HG03565 (cell line): ENCODE data around the gene ZNF697.

Experiments used
- ATAC-seq: cut with Tn5 transposase; IDR thresholded peaks from one replicate; pipeline ENCODE4 v1.9.1; 2021; ENCODE audit warnings: mild to moderate bottlenecking, moderate library complexity; ENCODE audit not compliant: unreplicated experiment

Gene ZNF697

DNA sequence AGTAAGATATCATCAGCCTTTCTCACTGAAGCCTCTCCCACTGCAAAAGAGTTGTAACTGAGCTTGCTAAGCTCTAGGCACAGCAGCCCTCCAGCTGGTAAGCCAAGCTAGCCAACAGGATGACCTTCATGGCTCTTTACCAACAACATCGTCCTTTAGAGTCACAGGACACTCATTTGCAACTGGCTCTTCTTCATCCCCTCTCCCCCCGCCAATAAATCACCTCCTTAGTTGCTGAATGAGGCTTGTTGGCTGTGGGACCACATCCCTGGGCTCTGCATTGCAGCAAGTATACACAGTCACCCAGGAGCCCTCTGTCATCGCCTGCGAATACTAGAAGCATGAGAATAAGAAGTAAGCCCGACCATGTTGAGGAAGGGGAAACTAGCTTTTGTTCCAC, 16.0 kb upstream of the ZNF697 start:
- no peak for ATAC-seq

DNA sequence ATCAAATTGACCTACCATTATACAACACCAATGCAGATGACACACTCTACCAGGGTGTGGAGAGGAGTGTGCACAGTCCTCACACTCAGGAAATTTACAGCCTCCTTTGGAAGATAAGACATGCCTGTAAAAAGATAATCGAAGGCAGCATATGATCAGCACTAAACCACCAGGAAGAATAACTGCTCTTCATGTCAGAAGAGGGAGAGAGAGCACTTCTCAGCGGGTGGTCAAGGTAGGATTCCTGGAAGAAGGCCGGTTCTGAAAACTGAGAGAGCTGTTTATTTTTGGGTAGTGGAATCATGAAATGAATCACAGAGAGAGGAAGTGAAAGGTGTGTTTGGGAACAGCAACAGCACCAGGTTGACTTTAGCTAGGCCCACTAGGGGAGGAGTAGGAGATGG, 14.0 kb upstream of the ZNF697 start:
- peak; percentile 77 for ATAC-seq

DNA sequence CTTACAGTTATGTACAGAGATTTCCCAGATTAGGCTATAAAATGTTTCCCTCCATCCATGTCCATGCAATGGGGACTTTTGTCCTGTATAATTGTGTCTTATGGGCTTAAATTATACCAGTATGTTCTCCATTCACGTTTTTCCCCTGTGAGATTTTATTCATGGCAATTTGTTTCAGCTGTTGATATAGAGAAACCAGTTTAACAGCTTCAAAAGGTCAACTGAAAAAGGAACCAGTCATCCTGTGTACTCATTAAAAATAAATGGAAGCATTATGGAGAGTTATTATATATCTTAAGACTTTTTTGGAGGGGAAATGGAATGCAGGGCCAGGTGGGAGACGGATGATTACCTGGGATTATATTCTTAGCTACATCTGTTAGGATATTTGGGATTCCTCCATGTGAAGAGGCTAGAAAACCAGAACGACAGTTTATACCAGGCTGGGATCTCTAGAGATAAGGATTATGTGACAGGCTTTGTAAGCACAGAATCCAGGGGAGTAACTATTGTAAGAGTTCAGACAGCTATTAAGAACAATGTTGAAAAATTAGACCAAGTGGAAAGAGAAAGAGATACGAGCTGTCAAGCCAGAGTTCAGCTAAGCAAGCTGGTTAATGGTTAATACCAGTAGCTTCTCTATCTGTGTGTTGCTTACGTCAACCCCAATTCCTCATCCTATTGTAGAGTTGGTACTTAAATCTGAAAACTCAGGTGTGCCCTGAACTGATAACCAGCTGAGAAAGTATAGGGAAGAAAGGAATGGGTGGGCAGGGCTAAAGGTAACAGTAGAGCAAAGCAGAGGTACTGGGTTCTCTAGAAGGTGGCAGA, 12.4 kb upstream of the ZNF697 start:
- no peak for ATAC-seq

DNA sequence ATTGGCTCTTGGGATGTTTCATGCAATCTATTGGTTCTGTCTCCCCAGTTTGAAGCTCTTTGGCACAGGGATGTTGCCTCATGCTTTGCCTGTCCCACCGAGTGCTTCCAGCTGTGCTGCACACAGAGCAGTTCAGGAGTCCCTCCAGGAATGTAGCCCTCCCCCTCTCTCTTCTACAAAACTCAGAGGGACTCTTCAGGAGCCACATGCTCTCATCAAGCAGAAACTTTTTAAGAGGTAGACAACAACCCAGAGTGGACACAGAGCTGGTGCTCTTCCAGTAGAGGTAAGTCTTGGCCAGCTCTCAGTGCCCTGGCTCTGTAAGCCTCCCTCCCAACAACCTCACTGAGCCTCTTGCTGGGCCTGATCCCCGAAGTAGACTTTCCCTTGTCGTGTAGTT, 11.6 kb upstream of the ZNF697 start:
- ATAC-seq = no peak

DNA sequence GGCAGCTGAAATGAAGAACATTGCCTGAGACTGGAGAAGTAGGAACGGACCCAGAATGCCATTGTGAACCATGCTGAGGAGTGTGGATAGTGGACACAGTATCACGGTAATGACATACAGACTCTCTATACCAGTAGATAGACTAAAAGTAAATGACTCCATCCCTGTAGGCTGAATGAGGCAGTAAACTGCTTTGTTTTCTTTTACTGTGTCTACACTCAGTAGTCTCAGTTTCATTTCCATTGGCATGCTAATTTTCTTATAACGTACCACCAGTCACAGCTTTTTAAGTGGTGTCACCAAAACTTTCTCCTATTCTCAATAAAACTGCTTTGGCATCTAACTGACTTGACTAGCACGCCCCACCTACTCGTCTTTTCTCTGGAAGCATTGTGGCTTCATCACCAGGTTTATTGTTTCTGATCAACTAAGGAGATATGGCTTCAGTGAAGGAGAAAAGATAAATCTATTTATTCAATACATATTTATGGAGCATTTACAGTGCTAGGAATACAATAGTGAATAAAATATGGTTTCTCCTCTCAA, 8.4 kb upstream of the ZNF697 start:
- peak; percentile 57 for ATAC-seq

DNA sequence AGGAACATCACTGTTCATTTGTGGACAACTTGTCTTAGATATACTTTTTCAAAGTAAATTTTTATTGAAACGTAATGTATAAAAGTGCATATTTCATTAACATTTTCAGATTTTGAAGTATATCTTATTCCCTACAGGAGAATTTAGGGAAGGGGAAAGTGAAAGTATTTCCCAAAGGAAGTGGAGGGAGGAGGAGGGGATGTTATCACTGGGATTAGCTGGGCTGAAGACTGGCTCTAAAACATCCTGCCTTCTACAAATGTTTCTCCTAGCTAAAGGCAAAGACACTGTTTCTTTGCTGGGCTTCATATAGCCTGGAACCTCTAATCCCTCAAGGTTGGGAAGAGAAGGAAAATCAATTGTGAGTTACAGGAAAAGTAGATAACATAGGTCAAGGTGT, 7.1 kb upstream of the ZNF697 start:
- no peak for ATAC-seq

DNA sequence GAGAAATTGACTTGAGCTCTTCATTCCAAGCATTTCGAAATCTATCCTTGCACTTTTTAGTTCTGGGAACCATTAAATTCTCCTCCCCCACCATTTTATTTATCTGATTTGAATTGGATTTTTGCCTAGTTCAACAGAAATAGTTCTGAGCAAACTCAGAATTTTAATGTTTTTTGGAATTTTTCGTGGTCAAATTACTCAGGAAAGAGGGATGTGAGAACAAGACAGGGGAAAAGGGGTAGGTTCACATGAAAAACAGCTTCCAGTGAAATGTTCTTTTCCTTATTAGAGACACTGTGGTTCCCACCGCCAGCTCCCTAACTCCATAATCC, 5.7 kb upstream of the ZNF697 start:
- ATAC-seq = no peak

DNA sequence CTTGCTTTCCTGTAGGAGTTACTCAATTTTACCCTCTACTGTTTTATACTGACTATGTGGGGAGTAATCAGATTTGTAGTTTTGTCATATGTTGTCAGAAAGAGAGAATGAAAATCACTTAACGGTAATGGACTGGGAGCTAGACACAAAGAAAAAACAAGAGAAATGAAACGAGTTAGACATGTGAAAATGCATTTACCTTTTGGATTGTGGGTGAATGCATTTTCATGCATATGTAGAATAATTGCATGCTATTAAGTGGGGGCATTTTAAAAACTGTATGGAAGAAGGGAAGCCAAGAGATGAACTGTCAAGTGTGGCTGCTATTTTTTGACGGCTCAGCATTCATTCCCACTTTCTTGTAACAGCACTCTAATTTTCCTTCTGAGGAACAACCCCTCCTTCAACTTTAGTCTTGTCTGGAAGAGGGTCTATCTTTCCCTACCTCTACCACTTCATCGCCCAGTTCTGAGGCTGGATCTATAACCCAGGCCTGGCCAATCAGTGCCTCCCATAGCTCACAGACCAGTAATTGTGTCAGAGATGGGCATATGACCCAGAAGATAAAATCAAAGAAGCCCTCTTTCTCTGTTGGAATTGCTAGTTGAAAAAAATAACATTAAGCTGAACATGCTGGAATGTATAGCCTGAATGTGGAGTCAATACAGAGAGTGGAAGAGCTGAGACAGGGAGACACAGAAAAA, 5.2 kb upstream of the ZNF697 start:
- no peak for ATAC-seq

DNA sequence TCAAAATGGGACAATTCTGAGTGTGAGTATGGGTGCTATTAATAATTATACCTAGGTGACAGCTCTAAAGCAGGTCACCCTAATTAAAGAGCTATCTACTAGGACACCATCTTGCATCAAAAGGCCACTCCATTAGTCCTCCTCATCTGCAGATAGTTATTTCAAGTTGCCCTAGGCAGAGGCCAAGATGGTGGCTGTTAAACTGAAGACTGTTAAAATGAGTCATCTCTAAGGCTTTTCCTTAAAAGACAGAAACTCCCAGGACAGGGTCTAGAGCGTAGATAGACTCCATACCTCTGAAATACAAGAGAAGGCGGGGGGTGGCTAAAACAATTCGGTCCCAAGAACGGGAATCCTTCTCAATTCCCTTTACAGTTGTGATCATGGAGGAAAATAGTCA, 4.5 kb upstream of the ZNF697 start:
- ATAC-seq = no peak

DNA sequence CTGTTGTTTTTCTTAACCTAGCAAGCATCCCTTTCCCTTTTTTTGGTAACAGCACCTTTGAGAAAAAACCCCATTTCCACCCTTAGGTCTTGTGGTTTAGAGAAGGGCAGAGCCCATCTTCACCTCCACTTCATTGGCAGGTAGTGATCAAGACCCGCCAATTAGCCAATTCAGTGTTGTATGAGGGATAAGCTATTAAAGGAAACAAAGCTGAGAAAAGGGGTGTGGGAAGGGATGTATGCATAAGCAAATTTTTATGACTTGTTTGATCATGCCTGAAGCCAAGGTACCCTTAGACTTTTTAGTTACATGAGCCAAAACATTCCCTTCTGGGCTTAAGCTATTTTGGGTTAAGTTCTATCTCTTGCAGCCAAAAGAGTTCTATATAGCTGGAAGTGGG, 3.6 kb upstream of the ZNF697 start:
- ATAC-seq = no peak

DNA sequence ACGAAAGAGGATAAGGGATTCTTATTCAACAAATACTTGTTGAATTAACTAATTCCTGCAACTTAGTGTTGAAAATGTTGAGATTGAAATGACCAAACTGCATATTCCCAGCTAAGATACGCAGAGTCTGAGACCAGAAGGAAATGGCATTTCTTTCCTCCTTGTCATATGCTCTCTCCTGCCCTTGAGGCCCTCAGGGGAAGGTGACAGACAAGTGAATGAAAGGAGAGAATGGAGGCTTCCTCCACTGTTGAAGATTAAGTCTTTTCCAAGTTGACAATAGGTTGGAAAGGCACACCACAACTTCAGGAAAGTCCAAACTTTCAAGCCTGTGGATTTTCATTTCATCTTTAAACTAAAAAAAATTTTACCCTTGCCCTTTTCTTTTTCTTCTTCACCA, 3.1 kb upstream of the ZNF697 start:
- ATAC-seq = no peak

DNA sequence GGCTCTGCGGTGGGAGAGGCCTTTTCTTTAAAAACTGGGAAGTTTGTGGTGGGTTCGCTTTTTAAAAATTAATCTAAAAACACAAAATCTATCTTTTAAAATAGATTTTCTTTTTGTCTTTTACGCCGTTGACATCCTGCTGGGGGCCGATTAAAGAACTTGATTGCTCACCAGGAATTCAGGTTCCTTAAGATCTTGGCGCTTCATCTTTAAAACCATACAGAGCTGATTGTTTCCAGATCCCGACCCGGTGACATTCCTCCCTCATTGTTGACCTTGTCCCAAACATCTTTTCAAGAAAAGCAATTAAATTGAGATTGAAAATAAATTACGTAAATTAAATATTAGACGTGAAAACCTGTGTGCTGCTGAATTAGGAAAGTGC, 546 bp upstream of the ZNF697 start:
- no peak for ATAC-seq

DNA sequence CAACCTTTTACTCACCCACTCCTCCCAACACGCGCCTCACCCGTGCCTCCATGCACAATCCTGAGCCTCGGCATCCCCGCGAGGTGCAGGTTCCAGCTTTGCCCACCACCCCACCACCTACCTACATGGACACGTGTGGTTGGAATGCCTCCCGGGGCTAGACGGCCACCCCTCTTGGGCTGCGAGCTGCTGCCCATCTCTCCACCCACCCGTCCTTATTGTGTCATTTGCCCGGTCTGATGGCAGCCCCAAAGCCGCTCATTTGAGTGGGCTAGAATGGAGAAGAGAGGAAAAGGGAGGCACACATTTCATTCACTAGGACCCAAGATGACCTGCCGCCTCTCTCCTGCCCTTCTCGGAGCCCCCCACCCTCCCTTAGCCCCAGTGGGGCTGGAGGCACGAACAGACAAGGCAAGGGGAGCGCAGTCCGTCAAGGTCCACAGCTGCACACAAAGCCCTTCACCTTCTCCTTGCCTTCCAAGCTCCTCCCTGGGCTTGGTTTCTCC, 785 bp downstream of the ZNF697 start:
- ATAC-seq = no peak

DNA sequence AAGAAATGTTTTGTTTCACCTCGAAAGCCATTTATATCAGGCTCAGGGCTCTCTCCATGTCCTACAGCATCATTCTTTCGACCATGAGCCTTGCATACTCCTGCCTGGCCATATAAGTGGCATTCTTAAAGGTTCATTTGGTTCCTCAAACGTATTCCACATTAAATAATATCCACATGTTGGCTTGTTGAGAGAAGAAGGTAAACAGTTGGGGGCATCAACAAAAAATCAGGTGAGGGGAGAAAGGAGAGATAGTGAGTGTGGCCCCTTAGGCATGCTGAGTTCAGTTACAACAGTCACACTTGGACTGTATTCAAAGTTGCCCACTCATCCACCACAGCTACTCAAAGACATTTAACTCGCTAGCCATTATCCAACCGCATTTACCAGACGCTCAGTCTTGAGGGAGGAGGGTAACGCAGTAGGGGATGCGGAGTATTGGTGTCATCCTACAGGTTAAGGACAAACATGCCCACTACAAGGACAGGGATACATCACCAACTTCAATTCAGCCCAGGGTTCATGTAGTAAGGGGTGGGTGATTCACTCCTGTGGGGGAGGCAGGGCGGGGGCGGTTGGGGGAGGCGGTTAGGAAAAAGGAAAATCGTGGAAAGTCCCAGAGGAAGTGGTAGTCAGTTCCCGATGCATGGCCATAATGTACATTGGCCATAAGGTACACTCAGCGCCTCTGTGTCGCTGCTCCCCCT, 1.4 kb downstream of the ZNF697 start:
- no peak for ATAC-seq

DNA sequence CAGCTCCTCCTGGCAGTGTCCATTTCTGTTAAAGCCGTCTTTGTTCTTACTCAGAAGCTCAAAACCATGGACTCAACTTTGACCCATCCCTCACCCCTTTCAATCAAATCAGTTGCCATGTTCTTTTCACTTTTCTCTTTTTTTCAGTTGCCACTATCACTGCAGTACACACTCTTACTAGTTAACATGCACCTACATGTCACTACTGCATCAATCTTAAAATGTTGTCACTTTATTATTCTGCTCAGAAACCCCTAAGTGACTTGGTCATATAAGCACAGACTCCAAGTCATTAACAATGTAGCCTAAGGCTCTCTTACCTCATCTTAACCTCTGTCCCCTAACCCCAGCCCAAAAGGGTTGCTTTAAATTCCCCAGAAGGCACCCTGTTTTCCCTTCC, 9.0 kb downstream of the ZNF697 start:
- ATAC-seq = no peak

DNA sequence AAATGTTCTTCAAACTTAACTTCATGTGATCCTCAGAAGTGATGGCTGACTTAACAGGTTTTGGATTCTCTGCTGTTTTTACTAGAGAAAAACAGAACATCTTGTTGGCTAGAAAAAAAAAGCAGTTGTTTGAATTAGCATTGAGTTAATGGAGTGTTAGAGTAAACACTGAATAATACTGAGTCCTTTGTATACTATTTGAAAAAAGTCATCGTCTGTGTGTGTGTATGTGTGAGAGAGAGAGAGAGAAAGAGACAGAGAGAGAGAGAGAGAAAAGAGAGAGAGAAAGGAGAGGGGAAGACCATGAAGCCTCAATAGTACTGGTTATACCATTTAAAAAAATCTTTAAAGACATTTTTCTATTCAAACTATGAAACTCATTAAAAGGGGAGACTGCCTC, 10.4 kb downstream of the ZNF697 start:
- no peak for ATAC-seq

DNA sequence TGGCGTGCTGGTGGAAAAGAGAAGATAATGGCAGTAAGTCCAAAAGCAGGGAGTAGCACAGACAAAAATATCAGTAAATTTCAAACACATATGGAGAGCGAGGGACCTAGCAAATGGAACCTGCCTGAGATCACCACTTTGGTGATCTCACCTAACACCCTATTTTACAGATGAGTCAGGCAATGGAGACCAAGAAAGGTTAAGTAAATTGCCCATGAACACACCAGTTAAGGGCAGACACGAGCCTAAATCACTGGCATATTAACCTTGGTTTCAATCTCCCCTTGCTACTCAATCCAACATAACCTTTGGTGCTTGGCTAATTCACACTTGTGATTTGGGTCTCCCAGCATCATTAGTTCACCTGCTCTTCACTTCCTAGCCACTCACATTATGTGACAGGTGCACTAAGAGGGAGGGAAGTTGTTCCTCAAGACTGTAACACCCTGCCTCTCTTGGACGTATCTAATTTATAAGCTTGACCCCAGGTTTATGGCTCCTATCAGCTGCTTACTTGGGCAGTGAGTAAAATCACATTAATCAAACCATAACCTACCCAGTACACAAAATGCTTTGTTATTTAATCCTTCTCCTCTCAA, 11.5 kb downstream of the ZNF697 start:
- ATAC-seq = no peak

DNA sequence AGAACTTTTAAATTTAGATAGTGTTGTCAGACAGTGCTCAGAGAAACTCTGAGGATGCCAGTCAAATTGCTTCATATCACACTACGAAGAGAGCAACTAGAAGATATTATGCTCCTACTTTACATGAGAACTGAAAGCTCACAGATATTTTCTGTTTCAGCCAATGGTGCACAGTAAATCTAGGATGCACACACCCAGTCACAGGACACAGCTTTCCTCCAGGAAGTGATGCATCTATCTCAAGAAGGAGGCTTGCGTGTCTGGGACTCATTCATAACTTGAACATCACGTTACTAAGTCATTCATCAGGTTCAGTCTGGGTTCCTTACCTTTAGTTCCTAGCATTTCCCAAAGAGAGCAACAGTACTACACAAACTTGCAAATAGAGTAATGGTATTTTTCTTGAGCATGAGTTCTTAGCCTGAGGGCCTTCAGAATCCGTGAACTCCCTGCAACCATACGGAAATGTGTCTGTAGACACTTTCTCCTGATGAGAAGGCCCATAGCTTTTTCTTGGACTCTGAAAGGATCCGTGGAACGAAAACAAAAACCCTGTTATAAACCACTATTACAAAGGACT, 12.2 kb downstream of the ZNF697 start:
- ATAC-seq = peak; percentile 69

DNA sequence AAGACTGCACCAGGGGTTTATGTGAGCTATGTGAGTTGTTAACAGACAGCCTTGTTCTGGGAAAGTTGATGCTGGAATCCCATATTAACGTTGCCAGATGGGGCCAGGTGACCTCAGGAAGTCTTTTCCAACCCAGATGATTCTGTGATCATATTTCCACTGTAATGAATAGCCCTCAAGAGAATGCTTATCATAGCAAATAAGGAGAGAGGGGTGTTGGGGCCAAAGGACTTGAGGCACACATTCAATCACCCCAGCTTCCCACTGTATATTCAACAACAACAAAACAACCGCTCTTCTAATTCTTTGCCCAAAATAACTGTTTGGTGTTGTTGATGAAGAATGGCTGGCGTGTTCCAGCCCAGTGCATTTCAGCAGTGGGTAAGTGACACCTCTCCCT, 14.1 kb downstream of the ZNF697 start:
- no peak for ATAC-seq

DNA sequence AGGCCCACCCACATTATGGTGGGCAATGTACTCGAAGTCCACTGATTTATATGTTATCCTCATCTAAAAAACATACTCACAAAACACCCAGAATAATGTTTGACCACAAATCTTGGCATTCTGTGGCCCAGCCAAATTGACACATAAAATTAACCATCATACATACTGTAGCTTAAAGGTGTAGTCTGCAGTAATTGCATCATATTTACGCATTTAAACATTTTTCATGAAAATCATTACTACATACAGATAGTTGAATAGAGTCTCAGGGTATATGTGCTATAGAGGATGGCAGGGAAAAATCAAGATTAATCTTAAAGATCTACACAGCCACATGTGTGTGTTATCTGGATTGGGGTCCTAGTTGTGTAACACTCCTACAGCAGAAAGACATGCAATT, 14.5 kb downstream of the ZNF697 start:
- ATAC-seq = no peak

DNA sequence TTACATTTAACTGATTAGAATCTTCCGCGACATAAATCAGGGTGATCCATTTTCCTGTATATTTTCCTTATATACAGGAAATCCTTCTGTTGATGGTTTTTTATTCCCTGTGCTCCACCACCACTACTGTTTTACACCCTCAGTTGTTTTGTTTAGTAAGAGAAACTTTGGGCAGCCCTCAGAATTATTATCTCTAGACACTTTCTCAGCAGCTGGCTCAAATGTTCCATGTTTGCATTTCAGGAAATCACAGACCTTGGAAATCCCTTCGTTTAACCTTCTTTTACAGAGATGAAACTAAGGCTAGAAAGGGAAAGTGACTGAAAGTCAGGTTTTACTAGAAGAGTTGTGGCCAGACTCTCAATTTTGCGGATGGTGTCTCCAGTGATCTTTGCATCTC, 15.2 kb downstream of the ZNF697 start:
- no peak for ATAC-seq
